ENCODE data around the gene TMEM132E.

GRCh38 chr17:34539881-34540280 is 39.5 kb upstream of the TMEM132E start:
- TF ChIP-seq CTCF (IDR thresholded peaks at IDR 0.05) (no peak), POLR2A (IDR thresholded peaks at IDR 0.05) (no peak)
